SHP77 (cell line): Measurements from ENCODE around the gene PLA2R1.

Experiments
- DNase-seq, 2 experiments: peaks; one replicate each; lab custom pipeline; 2025; lab: John Stamatoyannopoulos, UW

PLA2R1 gene

DNA sequence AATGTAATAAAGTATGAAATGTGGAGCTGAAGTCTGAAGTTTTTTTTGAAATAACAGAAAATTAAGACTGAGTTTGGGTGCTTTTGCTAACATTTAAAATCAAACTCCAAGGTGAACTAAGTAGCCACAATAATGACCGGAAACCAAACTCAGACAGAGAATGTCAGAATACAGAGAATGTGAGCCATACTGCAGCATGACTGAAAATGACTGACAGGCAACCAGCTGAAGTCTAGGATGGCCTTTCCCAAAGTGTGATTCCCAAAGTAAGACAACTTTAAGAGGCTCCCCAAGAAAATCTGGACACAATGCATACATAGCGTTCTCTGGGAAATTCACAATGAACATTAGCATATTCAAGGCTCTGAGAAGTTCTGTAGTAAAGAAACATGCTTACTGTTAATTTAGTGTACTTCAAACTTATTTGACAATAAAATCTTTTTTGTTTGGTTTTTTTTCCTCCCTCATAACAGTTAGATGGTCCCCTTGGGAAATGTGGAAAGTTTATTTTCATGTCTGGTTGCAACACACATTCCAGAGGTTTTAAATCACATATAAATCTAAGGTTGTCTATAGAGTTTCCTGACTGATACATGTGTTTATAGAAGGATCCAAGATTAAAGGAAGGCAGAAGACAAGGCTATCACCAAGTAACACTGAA, 28.6 kb downstream of the PLA2R1 start:
- no peak for DNase-seq

GRCh38 chr2:160029270-160029628, 33.2 kb downstream of the PLA2R1 start:
- DNase-seq, result no peak

GRCh38 chr2:160028431-160029269, 33.8 kb downstream of the PLA2R1 start:
- DNase-seq, result no peak

DNA sequence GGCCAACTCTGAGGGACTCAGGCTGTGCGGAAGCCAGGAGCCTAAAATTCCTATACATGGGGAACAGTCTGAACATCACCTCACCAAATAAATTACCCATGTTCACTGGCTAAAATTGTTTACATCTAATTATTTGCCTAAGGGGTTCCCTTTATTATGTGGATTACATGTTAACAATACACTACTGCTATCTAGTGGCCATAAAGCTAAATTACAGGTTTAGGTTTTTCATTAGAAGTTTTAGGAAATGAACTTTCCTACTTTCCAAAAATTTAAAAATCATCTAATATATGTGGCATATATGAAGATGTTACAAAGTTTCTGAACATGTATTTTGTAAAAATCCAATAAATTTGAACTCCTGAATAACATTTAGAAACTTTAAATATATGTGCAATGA, 40.3 kb downstream of the PLA2R1 start:
- DNase-seq, result no peak

GRCh38 chr2:160019374-160020090, 42.9 kb downstream of the PLA2R1 start:
- no peak for DNase-seq

GRCh38 chr2:160015746-160016145, 46.7 kb downstream of the PLA2R1 start:
- no peak for DNase-seq

GRCh38 chr2:160014227-160014626, 48.2 kb downstream of the PLA2R1 start:
- DNase-seq, result no peak

DNA sequence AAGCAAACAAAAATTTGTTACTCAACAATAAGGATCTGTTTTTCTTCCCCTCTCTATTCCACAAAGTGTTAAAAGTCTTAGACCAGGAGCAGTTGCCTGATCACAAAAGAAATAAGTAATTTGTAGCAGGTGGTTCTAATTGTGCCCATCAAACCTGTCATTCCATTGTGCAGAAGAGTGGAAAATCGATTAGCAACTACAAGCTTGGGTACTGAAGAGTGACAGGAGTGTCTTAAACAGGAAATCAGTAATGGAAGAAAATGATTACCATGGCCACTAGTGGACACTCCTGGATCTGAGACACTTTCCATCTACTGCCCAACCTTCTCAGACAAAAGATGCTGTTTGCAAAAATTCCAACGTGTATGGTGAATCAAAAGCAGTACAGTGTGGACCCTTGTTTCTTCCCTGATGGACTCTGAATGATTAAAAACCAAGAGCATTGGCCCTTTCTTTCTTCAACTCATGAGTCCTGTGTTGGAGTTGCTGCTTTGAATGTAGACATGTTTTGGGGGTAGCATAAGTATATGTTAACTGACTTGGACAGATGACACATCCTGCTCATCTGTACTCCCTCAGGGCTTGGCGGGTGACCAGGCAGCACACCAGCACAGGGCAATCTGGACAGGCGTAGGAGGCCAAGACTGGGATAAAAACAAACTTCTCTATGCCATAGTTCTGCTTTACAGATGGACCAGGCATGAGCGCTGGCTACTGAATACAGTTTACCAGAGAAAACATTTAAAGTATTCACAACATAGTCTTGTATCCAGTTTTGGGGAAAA, 51.9 kb downstream of the PLA2R1 start:
- no peak for DNase-seq

DNA sequence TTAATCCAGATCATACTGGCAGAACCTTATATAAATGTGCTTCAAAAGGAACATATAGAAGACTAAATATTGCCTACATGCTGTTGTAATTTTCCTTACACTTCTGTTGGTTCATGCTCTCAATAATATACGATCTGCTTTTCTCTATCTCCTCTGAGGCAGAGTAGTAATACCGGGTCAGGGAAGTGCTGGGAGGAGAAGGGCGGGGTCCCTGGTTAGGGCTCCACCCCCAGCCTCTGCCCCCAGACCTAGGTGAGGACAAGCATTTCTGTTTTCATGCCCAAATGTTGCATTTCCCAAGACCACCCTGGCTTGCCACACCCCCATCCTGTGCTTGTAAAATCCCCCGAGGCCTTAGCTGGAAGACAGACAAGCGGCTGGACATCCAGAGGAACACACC, 55.3 kb downstream of the PLA2R1 start:
- no peak for DNase-seq

DNA sequence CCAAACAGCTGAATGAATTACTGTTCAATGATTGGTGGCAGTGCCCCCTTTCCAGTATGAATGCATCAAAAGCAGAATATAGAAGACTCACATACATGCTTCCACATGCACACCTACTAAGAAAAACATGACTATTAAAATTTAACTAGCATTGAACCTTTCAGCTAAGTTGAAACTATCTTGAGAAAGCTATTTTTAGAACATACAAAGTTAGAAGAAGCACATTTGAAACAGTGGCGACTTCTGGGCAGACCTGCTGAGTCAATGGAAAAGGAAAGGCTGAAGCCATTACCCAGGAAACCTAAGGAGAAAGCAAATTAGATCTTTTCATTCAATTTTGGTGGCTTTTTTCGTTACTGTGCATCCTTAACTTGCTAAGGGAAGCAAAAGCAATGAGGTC, 55.9 kb downstream of the PLA2R1 start:
- no peak for DNase-seq

DNA sequence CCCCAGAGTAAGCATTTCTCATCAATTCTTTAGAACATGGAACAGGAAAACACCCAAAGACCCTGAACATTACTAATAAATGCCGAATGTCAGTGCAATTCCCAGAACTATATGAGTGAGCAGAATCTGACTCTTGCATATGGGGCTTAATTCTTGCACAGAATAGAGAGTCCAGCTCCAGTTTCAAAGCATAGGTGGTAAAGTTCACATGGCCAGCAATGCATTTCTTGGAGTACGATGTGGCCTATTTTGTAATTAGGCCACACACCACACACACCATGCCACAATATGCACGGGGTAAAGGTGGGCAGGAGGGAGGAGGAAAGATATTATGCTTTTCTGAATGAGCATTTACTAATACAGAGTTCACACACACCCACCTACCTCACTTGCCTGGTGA, 56.5 kb downstream of the PLA2R1 start:
- DNase-seq, result no peak

DNA sequence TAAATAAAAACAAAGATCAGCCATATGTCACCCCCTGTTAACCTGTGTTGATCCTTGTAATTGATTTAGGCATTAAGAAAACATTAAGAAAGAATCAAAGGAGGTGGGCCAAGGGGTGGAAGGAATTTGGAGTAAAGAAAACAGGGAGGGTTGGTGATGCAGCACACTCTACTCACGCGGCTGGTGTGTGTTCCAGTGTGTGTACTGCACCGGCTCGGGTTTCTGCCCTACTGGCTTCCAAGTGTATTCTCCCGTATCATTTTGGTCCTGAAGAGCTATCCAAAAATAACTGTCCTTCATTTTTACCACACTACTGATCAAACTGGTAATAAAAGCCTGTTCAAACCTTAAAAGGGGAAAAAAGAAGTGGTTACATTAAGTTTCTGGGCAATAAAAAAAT, 56.9 kb downstream of the PLA2R1 start:
- no peak for DNase-seq

- DNase-seq, result no peak
These were observed 63.5 kb downstream of the PLA2R1 start for GRCh38 chr2:159998961-159999360.

GRCh38 chr2:159998243-159998642, 64.2 kb downstream of the PLA2R1 start:
- DNase-seq, result no peak

DNA sequence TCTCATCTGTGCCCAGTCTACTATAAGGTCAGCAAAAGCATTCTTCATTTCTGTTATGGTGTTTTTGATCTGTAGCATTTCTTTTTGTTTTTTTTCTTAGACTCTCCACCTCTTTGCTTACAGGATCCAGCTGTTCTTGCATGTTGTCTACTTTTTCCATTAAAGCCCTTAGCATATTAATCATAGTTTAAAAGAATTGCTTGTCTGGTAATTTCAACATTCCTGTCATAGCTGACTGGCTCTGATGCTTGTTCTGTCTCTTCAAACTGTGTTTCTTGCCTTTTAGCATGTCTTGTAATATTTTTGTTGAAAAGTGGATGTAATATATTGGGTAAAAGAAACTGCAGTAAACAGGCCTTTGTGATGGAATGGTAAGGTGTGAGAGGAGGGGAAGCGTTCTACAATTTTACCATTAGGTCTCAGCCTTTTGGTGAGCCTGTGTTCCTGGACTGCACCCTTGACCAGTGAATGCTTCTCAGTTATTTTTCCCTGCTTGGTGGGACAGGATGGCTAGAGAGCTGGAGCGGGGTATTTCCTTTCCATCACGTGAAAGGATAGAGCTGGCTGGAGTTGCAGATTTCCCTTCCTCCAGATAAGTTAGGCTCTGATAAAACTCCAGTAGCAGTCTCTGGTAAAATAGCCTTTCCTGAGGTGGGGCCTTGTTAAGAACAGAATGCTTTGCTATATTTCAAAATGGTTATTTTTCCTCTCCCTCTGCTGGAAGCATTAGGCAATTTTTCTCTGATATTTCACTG, 65.4 kb downstream of the PLA2R1 start:
- no peak for DNase-seq

GRCh38 chr2:159995038-159995437, 67.4 kb downstream of the PLA2R1 start:
- no peak for DNase-seq

DNA sequence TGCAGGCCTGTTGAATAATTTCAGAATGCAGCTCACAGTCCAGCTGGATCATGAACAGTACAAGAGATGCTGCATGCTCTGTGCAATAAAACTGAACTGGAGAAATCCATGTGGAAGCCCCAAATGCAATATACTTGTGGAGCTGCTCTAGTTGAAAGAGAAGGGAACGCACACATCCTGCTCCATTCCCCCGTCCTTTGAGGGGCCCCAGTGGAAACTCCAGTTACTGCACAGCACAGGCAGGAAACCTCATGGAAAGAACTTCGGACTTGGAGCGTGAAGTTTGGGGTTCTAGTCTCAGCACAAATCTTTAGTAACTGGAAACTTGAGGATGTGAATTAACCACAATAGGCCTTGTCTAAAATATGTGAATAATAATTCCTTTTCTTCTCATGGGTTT, 73.2 kb downstream of the PLA2R1 start:
- no peak for DNase-seq

- DNase-seq, result no peak
These were observed 73.9 kb downstream of the PLA2R1 start for GRCh38 chr2:159988412-159988970.

DNA sequence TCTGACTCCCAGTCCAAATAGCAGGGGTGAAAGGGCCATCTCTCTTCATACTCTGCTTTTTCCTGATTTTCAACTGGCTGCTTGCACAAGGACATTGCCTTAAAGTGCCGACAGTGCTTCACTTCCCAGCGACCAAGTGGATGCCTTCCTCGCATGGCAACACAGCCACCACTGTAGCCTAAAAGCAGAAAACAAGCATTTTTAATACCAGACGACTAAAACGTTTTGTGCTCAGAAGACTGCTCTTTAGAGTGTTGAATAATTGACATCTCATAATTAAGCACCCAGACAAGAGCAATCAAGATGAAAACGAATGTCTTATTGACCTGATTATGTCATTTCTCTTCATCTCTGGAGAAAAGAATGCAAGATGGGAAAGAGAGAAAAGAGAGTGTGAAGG, 75.2 kb downstream of the PLA2R1 start:
- DNase-seq, result no peak

GRCh38 chr2:159985656-159986055, 76.8 kb downstream of the PLA2R1 start:
- no peak for DNase-seq

GRCh38 chr2:159984034-159984433, 78.4 kb downstream of the PLA2R1 start:
- DNase-seq, result no peak
